Glomerular endothelial cell (primary cell): Measurements from ENCODE around the gene HSPA12B. TPM values are rescaled to one million over a fixed set of nuclear protein-coding genes. Genes with fewer than 3 reads are reported as not detected.

Experiments
- DNase-seq: peaks from one replicate; pipeline ENCODE4 v3.0.0-alpha.2; 2011; ENCODE audit warnings: low read depth, low spot score; ENCODE audit errors: extremely low read depth
- total RNA-seq: library from RNA; depleted of rRNA; stranded (reverse); fragments of >200 nt; gene quantifications from 2 replicates; pipeline ENCODE4 v1.2.3, GENCODE V29; 2015

The HSPA12B gene
- total RNA-seq, 1 donor from 2014 or later: 26.3 TPM

DNA sequence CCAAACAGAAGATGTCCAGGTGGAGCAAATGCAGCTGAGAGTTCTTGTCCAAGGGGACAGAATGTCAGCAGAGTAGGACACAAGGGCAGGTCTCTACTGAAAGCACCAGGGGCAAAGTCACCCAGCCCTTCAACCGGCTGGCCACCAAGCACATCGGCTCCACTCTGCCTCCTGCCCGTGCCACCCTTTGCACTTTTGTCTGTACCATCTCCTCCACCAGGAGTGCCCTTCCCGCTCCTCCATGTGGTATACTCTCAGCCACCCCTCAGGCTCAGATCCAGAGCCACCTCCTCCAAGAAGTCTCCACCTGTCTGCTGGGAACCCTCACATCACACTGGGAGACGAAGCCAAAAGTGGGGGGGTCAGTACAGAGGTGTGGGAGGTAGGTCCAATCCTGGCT lies 4.1 kb upstream of the HSPA12B start:
- no peak for DNase-seq

DNA sequence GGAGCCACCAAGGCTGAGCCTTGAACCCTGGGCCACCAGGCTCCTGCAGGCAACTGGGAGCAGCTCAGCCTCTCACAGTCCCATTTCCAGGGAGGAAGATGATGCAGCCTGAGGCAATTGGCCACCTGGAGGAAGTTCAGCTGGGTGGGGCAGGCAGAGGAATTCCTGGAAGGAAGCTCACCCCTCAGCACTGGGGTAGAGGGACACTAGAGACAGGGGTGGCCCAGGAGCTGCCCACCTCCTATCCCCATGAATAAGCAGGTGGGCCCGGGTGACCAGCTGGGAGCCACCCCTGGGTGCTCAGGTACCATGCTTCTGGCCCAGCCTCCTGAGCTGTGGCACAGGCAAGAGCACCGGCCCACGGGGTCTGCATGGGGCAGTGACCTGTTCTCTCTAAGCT lies 3.6 kb upstream of the HSPA12B start:
- DNase-seq: no peak

GRCh38 chr20:3729378-3729777 lies 3.1 kb upstream of the HSPA12B start:
- DNase-seq: no peak

- DNase-seq: no peak
Measured at GRCh38 chr20:3729811-3730540, 2.5 kb upstream of the HSPA12B start.

- no peak for DNase-seq
Measured at GRCh38 chr20:3730803-3731672, 1.4 kb upstream of the HSPA12B start.

- no peak for DNase-seq
Measured at GRCh38 chr20:3731944-3732326, 550 bp upstream of the HSPA12B start.

DNA sequence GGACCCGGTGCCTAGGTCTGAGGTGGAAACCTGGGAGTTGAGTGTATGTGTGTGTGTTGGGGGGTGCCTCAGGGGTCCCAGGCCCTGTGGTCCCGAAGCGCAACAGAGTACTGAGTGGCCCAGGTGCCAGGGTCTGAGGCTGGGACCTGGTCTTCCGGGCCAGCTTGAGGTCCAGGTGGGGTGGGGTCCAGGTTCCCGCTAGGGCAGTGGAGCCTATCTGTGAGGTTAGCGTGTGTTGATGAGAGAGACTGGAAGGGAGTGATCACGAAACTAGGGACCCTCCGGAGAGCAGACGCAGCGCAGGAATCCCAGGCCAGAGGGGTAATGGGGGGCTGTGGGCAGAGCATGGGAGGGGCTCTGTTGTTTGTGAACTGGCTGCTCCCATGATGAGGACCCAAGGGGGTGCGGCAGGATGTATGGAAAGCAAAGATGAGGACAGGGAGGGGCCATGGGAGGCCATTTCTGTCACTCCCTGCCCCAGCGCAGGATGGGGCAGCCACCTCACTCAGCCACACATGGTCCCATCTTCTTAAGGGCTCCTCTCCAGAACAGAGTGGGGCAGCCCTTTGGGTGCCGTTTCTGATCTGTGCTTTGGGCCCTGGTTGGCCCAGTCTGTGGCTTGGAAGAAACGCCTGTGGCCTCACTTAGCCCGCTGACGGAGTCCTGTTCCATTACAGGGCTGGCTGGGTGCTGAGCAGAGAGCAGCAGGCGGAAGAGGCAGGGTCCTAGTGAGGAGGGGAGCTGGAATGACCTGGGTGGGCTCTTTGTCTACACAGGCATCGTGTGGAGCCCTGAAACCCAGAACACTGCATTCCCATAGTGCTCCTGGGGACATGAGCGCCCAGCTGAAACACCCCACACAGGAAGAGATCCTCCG lies 872 bp downstream of the HSPA12B start:
- no peak for DNase-seq

DNA sequence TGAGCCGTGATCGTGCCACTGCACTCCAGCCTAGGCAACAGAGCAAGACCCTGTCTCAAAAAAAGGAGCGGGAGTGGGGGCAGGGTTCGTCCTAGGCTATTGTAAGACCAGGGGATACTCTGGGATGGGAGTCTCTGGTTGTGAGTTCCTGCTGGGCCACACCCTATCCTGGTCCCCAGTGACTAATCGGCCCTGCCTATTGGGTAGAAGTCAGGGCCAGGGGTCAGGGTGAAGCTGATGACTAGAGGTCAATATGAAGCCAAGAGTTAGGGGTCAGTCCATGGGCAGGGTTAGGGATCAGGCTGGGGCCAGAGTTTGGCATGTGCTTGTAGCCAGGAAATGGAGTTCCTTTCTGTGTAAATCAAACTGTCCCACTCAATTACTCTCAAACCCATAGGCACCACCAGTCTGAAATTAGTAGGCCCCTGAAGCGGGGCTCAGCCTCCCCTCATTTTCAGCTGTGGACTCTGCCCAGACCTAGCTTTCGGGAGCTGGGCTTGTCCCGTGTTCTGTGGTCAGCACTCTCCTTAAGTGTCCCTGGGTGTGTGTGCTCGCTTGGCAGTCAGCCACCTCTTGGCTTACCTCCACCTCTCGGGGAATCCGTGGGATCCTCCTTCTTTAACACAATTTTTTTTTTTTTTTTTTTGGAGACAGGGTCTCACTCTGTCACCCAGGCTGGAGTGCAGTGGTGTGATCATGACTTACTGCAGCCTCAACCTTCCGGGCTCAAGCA lies 1.8 kb downstream of the HSPA12B start:
- DNase-seq: no peak

GRCh38 chr20:3735768-3736167 lies 3.3 kb downstream of the HSPA12B start:
- no peak for DNase-seq

DNA sequence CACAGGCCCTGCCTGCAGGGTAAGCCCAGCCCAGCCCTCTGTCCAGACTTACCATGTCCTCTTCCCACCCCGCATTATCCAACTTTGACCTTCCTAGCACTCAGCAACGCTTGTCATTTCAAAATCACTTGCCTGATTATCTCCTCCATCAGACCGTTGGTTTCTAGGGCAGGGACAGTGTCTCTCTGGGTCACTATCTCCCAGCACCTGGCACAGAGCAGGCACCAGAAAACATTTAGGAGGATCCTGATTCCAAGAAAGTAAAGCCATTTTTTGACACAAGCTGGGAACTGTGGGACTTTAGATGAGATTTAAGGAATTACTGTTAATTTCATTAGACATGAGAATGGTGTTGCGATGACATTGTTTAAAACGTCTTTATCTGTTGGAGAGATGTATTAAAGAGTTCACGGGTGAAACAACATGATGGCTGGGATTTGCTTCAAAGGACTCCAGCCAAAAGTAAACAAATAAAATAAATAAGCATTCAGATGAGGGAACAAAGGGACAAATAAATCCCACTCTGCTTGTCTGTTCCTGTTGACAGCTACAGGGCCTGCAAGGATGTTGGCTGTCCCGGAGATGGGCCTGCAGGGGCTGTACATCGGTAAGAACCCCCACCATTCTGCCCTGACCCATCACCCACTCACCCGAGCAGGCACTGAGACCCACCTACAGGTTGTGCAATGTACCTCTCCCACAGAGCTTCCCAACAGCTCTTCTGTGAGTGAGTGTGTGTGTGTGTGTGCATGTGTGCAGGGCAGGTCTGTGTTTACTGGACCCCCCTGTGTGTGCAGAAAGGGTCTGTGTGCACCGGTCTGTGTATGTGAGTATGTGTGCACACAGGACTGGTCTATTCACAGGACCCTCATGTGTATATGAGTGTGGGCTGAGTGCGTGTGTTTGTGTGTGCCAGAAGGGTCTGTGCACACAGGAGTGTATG lies 5.9 kb downstream of the HSPA12B start:
- DNase-seq: no peak

GRCh38 chr20:3739054-3739925 lies 6.8 kb downstream of the HSPA12B start:
- no peak for DNase-seq

GRCh38 chr20:3739926-3740451 lies 7.5 kb downstream of the HSPA12B start:
- no peak for DNase-seq

DNA sequence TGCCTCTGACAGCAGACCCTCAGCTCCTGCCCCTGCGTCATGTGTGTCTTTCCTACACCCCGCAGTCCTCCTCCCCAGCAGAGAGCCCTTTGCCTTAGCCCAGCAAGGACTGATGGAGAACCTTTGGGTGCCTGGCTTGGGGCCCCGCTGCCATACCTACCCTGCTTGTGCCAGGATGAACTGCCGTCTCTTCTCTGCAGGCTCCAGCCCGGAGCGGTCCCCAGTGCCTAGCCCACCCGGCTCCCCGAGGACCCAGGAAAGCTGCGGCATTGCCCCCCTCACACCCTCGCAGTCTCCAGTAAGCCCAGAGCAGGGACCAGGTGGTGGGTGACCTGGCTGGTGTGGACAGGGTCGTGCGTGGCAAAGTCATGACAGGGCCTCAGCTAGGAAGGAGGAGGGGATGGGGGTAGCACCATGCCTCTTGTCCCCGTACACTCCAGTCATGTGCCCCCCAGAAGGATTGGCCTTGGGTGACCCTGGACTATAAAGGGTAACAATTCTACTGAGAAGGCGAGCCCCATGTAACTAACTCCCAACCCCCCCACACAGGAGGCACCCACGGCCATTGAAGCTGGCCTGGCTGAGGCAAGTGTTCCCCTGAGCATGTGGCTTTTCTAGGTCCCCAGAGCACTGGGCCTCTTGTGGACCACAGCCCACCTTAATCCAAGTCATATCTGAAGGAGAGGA lies 8.3 kb downstream of the HSPA12B start:
- no peak for DNase-seq

- DNase-seq: no peak
Measured at GRCh38 chr20:3741836-3742458, 9.5 kb downstream of the HSPA12B start.

- DNase-seq: no peak
Measured at GRCh38 chr20:3743251-3743650, 10.8 kb downstream of the HSPA12B start.

DNA sequence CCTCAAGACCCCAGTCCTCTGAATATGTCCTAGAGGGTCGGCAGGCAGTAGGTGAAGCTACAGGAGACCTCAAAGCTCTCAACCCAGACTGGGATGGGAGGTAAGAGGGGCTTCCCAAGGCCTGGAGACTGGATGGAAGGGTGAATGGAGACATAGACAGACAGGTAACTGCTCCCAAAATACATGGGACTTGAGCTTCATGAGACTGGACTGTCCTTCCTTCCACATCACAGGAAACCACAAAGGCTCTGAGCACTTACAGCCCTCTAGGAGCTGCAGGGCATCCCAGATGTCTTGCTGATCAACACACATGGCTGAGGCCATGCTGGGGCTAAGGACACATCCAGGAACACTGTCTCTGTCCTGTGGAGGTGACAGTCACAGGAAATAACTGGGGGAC lies 11.6 kb downstream of the HSPA12B start:
- DNase-seq: no peak
